CD1c-positive myeloid dendritic cell (primary cell): ENCODE data around the gene SOCS4.

Source experiments
- DNase-seq: peaks from one replicate; pipeline ENCODE4 v3.0.0-alpha.2; 2016; ENCODE audit errors: extremely low spot score

Gene SOCS4

GRCh38 chr14:55085060-55085660 lies 58.1 kb downstream of the SOCS4 start:
- no peak for DNase-seq

- DNase-seq = no peak
Measured at GRCh38 chr14:55086938-55087337, 59.9 kb downstream of the SOCS4 start.

GRCh38 chr14:55088356-55088755 lies 61.3 kb downstream of the SOCS4 start:
- DNase-seq = no peak

GRCh38 chr14:55092341-55092740 lies 65.3 kb downstream of the SOCS4 start:
- no peak for DNase-seq

- DNase-seq = no peak
Measured at GRCh38 chr14:55094292-55095157, 67.5 kb downstream of the SOCS4 start.

- DNase-seq = peak; percentile 97
Measured at GRCh38 chr14:55097881-55098560, 71.0 kb downstream of the SOCS4 start.

- DNase-seq = no peak
Measured at GRCh38 chr14:55098561-55098898, 71.5 kb downstream of the SOCS4 start.
